PFSK-1 (cell line): ENCODE measurements around the gene SLC8A1.

Experiments
- POLR2AphosphoS5 ChIP-seq: IDR thresholded peaks from 2 replicates; pipeline ENCODE4 v1.6.1; 2012; ENCODE audit warnings: low read depth, mild to moderate bottlenecking, control low read depth, low read length, moderate library complexity
- SIN3A ChIP-seq: IDR thresholded peaks from 2 replicates; pipeline ENCODE4 v1.6.1; 2012; ENCODE audit warnings: mild to moderate bottlenecking, low read length, moderate library complexity, borderline replicate concordance; ENCODE audit not compliant: insufficient read depth
- TAF1 ChIP-seq: IDR thresholded peaks from 2 replicates; pipeline ENCODE4 v1.6.1; 2012; ENCODE audit warnings: low read length, control low read depth, borderline replicate concordance; ENCODE audit not compliant: insufficient read depth
- TF ChIP-seq, protein P1 (sequence below), 2 experiments: IDR thresholded peaks; 2 replicates each; pipeline versions ENCODE4 v1.6.1 to v1.8.0; 2011 to 2012; ENCODE audit warnings: low read depth in 2 of 2, low read length in 2 of 2, control low read depth in 1 of 2, inconsistent platforms in 1 of 2, mild to moderate bottlenecking in 1 of 2, moderate library complexity in 1 of 2; ENCODE audit not compliant: insufficient read depth in 1 of 2

DNA sequence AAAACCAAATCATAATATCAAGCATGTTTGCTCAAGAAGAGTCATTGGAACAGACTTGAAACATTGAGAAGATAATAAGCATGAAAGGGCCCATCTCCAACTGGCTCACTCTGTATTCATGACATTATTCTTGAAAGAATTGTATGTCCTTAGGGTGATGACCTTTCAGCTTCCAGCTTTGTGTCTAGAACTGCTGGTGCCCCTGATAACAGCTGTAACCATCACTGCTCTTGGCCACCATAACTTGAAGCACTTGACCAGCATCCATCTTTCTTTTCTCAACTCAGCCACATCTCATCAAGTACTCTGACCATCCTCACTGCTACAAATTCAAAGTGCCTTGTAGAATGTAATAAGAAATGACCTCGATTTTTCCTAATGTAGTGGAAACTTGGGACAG is 289.9 kb downstream of the SLC8A1 start:
- TF ChIP-seq POLR2AphosphoS5 (no peak), TAF1 (no peak), SIN3A (no peak)
- TF ChIP-seq, protein P1, sequence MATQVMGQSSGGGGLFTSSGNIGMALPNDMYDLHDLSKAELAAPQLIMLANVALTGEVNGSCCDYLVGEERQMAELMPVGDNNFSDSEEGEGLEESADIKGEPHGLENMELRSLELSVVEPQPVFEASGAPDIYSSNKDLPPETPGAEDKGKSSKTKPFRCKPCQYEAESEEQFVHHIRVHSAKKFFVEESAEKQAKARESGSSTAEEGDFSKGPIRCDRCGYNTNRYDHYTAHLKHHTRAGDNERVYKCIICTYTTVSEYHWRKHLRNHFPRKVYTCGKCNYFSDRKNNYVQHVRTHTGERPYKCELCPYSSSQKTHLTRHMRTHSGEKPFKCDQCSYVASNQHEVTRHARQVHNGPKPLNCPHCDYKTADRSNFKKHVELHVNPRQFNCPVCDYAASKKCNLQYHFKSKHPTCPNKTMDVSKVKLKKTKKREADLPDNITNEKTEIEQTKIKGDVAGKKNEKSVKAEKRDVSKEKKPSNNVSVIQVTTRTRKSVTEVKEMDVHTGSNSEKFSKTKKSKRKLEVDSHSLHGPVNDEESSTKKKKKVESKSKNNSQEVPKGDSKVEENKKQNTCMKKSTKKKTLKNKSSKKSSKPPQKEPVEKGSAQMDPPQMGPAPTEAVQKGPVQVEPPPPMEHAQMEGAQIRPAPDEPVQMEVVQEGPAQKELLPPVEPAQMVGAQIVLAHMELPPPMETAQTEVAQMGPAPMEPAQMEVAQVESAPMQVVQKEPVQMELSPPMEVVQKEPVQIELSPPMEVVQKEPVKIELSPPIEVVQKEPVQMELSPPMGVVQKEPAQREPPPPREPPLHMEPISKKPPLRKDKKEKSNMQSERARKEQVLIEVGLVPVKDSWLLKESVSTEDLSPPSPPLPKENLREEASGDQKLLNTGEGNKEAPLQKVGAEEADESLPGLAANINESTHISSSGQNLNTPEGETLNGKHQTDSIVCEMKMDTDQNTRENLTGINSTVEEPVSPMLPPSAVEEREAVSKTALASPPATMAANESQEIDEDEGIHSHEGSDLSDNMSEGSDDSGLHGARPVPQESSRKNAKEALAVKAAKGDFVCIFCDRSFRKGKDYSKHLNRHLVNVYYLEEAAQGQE (IDR thresholded peaks at IDR 0.05; ENCODE audit: insufficient read depth in 1 of 2, low read depth in 2 of 2, low read length in 2 of 2): no peak
